GM21723 (cell line): Measurements from ENCODE around the gene STH.

ENCODE experiments used
- ATAC-seq: cut with Tn5 transposase; IDR thresholded peaks from one replicate; pipeline ENCODE4 v1.9.1; 2021; ENCODE audit warnings: mild to moderate bottlenecking, moderate library complexity; ENCODE audit not compliant: unreplicated experiment

STH gene

GRCh38 chr17:46025060-46025459, 26.0 kb downstream of the STH start:
- no peak for ATAC-seq

- ATAC-seq: no peak
Measured at GRCh38 chr17:46025510-46026165, 26.6 kb downstream of the STH start.

GRCh38 chr17:46026166-46027047, 27.4 kb downstream of the STH start:
- no peak for ATAC-seq

GRCh38 chr17:46027048-46027975, 28.3 kb downstream of the STH start:
- no peak for ATAC-seq

GRCh38 chr17:46027976-46028325, 28.9 kb downstream of the STH start:
- no peak for ATAC-seq

GRCh38 chr17:46028374-46028773, 29.3 kb downstream of the STH start:
- no peak for ATAC-seq

- ATAC-seq: no peak
Measured at GRCh38 chr17:46028981-46029565, 30.0 kb downstream of the STH start.

- ATAC-seq: no peak
Measured at GRCh38 chr17:46029627-46030026, 30.6 kb downstream of the STH start.

GRCh38 chr17:46030752-46031151, 31.7 kb downstream of the STH start:
- no peak for ATAC-seq

GRCh38 chr17:46031440-46031839, 32.4 kb downstream of the STH start:
- no peak for ATAC-seq

- no peak for ATAC-seq
Measured at GRCh38 chr17:46031920-46032319, 32.9 kb downstream of the STH start.

GRCh38 chr17:46032909-46033308, 33.9 kb downstream of the STH start:
- no peak for ATAC-seq

GRCh38 chr17:46033392-46033791, 34.3 kb downstream of the STH start:
- no peak for ATAC-seq

- no peak for ATAC-seq
Measured at GRCh38 chr17:46035112-46035818, 36.2 kb downstream of the STH start.

GRCh38 chr17:46036491-46036890, 37.4 kb downstream of the STH start:
- ATAC-seq: no peak

- no peak for ATAC-seq
Measured at GRCh38 chr17:46037722-46038255, 38.7 kb downstream of the STH start.

- no peak for ATAC-seq
Measured at GRCh38 chr17:46038414-46038813, 39.4 kb downstream of the STH start.

- no peak for ATAC-seq
Measured at GRCh38 chr17:46038937-46039336, 39.9 kb downstream of the STH start.

- ATAC-seq: no peak
Measured at GRCh38 chr17:46039592-46040186, 40.6 kb downstream of the STH start.

- ATAC-seq: no peak
Measured at GRCh38 chr17:46042246-46042645, 43.2 kb downstream of the STH start.
